Measurements from ENCODE around the gene ZFC3H1. TPM values are rescaled to one million over a fixed set of nuclear protein-coding genes. Genes with fewer than 3 reads are reported as not detected.

The ZFC3H1 gene
- total and polyA plus RNA-seq, 2 donors (not counting 3 experiments of a cell fraction or from before 2014, with no cell fraction given): 23.6 to 60.4 TPM

DNA sequence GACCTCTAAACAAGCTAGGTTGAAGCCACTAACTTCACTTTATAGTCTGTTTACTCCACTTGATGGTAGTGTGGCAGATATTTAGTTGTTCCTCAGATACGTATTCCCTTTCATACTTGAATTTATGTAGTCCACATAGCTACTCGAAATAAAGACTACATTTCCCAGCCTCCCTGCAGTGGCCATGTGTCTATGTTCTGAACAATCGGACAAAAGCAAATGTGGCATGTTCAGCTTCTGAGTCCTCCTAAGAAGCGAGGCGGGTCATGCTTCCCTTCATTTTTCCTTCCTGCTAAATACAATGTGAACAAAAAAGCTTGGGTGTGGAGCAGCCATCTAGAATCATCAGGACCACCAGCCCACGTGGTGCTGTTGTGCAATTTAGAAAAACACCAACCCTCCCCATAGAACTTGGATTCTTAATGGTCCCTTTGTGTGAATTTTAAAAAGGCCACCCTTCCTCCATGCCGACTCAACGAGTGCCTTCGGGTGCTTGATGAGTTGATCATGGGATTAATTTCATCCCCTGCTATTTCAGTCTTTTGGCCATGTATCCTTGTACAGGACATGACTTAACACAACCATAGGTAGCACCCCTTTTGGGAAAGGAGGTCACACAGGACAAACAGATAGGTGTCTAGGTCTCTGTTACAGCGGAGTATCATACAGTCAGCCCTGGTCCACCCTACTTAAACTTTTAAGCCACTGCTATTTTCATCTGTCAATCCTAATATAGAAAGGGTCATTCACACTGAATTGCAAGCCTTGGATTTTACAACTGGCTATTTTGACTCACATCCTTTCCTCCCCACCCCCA is 60.7 kb downstream of the ZFC3H1 start:
- no TSS peak for BruUV-seq (replicated peaks)
- Histone ChIP-seq H4K20me1 (replicated peaks; ENCODE audit: control insufficient read depth, extremely low read depth, insufficient read depth, low read length) (no peaks in the 10 kb centered on the region), H3K79me2 (ENCODE audit: control insufficient read depth, insufficient read depth, low read length) (no peaks in the 10 kb centered on the region), H2AFZ (ENCODE audit: low read depth, low read length) (no peak overlapping the region), H3K9me3 (replicated peaks; ENCODE audit: control insufficient read depth, insufficient read depth, low read length) (no peaks in the 10 kb centered on the region), H3K4me3 (replicated peaks in 1 of 3; ENCODE audit: insufficient read depth in 1 of 3, low read depth in 1 of 3, low read length in 3 of 3) (no peak overlapping the region), H3K9me1 (replicated peaks; ENCODE audit: control insufficient read depth, extremely low read depth, insufficient read depth, low read length) (no peaks in the 10 kb centered on the region), H3K4me2 (ENCODE audit: insufficient read depth, low read length) (no peak overlapping the region), H3K9ac (replicated peaks; ENCODE audit: extremely low read depth, insufficient read depth, low read length) (no peak overlapping the region), H3K27me3 (ENCODE audit: control insufficient read depth in 2 of 2, insufficient read depth in 2 of 2, low read length in 2 of 2) (peaks cover 0 to 6% of the 10 kb centered on the region in 2 experiments), H3K36me3 (ENCODE audit: control insufficient read depth in 2 of 2, extremely low read depth in 1 of 2, insufficient read depth in 2 of 2, low read length in 2 of 2) (peaks cover 0 to 7% of the 10 kb centered on the region in 2 experiments), H3K4me1 (ENCODE audit: control insufficient read depth, extremely low read depth, insufficient read depth, low read length) (no peaks in the 10 kb centered on the region), H3K27ac (ENCODE audit: insufficient read depth, low read depth, low read length) (no peak overlapping the region)
- FAIRE-seq: no peak
- dilution Hi-C loops (cut with MboI; ENCODE audit: extremely low pct_ligation_motif_present, low sequenced_read_pairs) (no loop called here), intact Hi-C loops (cut with micrococcal nuclease) (no loop called here)
- TF ChIP-seq, protein P1, sequence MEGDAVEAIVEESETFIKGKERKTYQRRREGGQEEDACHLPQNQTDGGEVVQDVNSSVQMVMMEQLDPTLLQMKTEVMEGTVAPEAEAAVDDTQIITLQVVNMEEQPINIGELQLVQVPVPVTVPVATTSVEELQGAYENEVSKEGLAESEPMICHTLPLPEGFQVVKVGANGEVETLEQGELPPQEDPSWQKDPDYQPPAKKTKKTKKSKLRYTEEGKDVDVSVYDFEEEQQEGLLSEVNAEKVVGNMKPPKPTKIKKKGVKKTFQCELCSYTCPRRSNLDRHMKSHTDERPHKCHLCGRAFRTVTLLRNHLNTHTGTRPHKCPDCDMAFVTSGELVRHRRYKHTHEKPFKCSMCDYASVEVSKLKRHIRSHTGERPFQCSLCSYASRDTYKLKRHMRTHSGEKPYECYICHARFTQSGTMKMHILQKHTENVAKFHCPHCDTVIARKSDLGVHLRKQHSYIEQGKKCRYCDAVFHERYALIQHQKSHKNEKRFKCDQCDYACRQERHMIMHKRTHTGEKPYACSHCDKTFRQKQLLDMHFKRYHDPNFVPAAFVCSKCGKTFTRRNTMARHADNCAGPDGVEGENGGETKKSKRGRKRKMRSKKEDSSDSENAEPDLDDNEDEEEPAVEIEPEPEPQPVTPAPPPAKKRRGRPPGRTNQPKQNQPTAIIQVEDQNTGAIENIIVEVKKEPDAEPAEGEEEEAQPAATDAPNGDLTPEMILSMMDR (IDR thresholded peaks at IDR 0.05; ENCODE audit: extremely low read depth in 1 of 2, insufficient read depth in 1 of 2, low read depth in 1 of 2, low read length in 2 of 2): no peak
- TF ChIP-seq POLR2A (IDR thresholded peaks at IDR 0.05; ENCODE audit: low read depth, low read length) (no peak), GATA2 (IDR thresholded peaks at IDR 0.05; ENCODE audit: insufficient read depth, insufficient read length, low read depth, low read length) (no peak), JUN (IDR thresholded peaks at IDR 0.05; ENCODE audit: borderline replicate concordance, insufficient read depth, insufficient read length, low read depth) (no peak), FOS (IDR thresholded peaks at IDR 0.05; ENCODE audit: borderline replicate concordance, insufficient read depth, low read length) (no peak), MYC (IDR thresholded peaks at IDR 0.05; ENCODE audit: low read depth, low read length) (no peak), EZH2 (IDR thresholded peaks at IDR 0.05; ENCODE audit: borderline replicate concordance, low read depth, low read length, severe bottlenecking) (no peak), POLR2AphosphoS5 (IDR thresholded peaks at IDR 0.05; ENCODE audit: insufficient read depth, low read depth, low read length) (no peak)
- TF ChIP-seq, protein P2, sequence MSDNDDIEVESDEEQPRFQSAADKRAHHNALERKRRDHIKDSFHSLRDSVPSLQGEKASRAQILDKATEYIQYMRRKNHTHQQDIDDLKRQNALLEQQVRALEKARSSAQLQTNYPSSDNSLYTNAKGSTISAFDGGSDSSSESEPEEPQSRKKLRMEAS (IDR thresholded peaks at IDR 0.05; ENCODE audit: insufficient read depth, insufficient read length): no peak
- ChIA-PET CTCF (interaction anchor here (1.1 kb wide), 2 partner anchors 11 to 34 kb away, joined by 3 read pairs; no protein-coding TSS in a partner anchor), POLR2A (no interaction called here)
- DNase-seq (ENCODE audit: low read depth, low spot score): no peak
